Measurements from ENCODE around the gene CEACAM1.
"Not testable (repeated sequence)": the region's sequence is repeated elsewhere in the genome, so short reads cannot be mapped to it uniquely, and the experiment has no call there.

CEACAM1 gene

DNA sequence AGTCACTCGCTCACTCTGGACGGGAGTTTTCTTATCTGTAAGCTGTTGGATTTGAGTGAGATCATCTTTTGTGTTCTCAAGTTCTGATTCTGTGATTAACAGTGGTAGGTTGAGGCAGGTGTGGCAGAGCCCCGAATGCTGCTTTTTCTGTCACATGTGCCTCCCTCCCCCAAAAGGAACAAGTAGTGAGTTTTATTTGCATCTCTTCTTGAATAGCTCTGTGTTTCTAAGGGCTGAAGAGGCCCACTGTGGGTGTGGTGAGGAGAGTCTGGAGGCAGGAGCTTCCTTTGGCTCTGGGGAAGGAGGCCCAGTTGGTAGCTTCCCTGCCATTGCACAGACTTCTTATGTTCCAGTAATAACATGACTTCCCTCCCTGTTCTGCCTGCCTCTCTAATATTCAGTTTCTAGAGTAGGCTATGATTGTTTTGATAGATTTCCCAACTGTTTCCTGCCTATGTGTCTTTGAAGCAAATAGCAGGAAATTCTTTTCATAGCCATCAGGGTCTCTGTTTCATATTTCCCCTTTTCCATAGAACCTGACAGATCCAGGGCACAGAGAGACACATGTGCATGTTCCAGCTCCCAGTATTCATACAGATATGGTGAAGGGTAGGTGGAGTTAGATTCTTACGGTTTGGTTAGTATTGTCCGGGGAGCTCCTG lies 61.6 kb downstream of the CEACAM1 start:
- DNase-seq = no peak

DNA sequence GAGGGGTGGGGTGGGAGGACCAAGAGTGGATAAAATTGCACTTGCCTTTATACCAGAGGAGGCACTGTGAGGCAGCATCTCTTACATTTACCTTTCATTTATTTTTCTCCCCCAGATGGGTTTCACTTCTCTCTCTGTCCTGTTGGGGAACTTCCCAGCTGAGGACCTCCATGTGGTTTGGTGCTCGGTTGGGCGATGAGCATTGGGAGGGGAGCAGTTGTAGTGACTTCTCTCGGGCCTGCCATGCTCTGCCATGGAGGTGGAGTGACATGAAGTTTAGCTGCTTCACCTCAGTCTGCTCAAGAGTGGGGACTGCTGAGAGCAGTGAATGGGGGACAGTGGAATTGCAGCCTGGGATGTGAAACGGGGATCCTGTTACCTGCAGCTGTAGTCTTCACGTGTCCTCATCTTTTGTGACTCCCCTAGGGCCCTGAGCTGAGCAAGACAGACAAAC lies 62.4 kb downstream of the CEACAM1 start:
- no peak for DNase-seq
- H3K36me3 ChIP-seq = no peaks in the 10 kb centered on the region
- no peaks in the 10 kb centered on the region for H3K9me3 ChIP-seq (ENCODE audit: severe bottlenecking)
- no peaks in the 10 kb centered on the region for H3K27me3 ChIP-seq (ENCODE audit: insufficient read depth, low read depth, severe bottlenecking)
- H3K27ac ChIP-seq = no peak overlapping the region
- no peak overlapping the region for H3K4me3 ChIP-seq (ENCODE audit: low read depth, low read length)
- TF ChIP-seq, protein P1, sequence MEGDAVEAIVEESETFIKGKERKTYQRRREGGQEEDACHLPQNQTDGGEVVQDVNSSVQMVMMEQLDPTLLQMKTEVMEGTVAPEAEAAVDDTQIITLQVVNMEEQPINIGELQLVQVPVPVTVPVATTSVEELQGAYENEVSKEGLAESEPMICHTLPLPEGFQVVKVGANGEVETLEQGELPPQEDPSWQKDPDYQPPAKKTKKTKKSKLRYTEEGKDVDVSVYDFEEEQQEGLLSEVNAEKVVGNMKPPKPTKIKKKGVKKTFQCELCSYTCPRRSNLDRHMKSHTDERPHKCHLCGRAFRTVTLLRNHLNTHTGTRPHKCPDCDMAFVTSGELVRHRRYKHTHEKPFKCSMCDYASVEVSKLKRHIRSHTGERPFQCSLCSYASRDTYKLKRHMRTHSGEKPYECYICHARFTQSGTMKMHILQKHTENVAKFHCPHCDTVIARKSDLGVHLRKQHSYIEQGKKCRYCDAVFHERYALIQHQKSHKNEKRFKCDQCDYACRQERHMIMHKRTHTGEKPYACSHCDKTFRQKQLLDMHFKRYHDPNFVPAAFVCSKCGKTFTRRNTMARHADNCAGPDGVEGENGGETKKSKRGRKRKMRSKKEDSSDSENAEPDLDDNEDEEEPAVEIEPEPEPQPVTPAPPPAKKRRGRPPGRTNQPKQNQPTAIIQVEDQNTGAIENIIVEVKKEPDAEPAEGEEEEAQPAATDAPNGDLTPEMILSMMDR (IDR thresholded peaks at IDR 0.05; ENCODE audit: low read depth, low read length) = no peak

More for the DNA sequence above, 61.6 kb downstream of the CEACAM1 start:
- no peak overlapping the region for H3K4me3 ChIP-seq (ENCODE audit: low read depth, low read length)
- TF ChIP-seq, protein P1 (IDR thresholded peaks at IDR 0.05; ENCODE audit: low read depth, low read length) = no peak
- no peaks in the 10 kb centered on the region for H3K9me3 ChIP-seq (ENCODE audit: severe bottlenecking)
- H3K27me3 ChIP-seq (ENCODE audit: insufficient read depth, low read depth, severe bottlenecking) = no peaks in the 10 kb centered on the region
- no peak overlapping the region for H3K27ac ChIP-seq
- no peaks in the 10 kb centered on the region for H3K36me3 ChIP-seq

DNA sequence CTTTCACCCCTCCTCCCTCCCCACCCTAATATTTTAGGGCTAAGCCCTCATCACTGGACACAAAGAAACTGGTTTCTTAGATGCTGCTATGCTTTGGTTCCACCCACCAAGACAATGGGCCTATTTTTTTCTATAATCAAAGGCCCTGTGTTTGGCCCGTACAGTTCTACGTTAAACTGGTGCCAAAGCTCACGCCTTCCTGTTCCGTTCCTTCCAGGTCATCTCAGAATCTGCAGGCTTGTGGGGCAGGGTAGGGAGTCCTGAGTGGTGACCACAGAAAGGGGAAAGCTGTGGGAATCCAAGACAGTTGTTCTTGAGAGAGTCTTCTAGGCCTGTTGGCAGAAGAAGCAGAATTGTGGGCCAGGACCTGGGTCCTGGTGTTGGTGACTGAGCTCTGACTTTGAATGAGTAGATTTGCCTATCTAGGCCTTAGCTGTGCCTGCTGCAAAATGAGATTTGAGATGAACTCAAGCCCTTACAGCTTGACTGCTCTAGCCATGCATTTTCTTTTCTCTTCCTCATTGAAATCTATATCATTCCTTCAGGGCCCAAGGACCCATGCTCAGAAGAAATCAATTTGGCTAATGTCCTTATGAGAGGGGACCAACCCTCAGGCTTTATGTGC lies 66.5 kb downstream of the CEACAM1 start:
- Histone ChIP-seq H3K36me3 (no peaks in the 10 kb centered on the region), H3K4me3 (ENCODE audit: low read depth, low read length) (no peak overlapping the region), H3K9me3 (ENCODE audit: severe bottlenecking) (no peaks in the 10 kb centered on the region), H3K27me3 (ENCODE audit: insufficient read depth, low read depth, severe bottlenecking) (no peaks in the 10 kb centered on the region), H3K27ac (no peak overlapping the region)
- DNase-seq = no peak
- TF ChIP-seq, protein P1 (IDR thresholded peaks at IDR 0.05; ENCODE audit: low read depth, low read length) = no peak

DNA sequence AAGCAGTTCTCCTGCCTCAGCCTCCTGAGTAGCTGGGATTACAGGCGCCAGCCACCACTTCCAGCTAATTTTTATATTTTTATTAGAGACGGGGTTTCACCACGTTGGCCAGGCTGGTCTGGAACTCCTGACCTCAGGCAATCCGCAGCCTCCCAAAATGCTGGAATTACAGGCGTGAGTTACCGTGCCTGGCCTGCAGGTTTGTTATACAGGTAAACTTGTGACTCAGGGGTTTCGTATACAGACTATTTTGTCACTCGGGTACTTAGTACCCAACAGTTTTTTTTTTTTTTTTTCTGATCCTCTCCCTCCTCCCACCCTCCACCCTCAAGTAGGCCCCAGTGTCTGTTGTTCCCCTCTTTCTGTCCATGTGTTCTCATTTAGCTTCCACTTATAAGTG lies 67.0 kb downstream of the CEACAM1 start:
- not testable (repeated sequence) for H3K9me3 ChIP-seq (ENCODE audit: severe bottlenecking); H3K4me3 ChIP-seq (ENCODE audit: low read depth, low read length); DNase-seq; H3K27ac ChIP-seq; H3K36me3 ChIP-seq; H3K27me3 ChIP-seq (ENCODE audit: insufficient read depth, low read depth, severe bottlenecking)

DNA sequence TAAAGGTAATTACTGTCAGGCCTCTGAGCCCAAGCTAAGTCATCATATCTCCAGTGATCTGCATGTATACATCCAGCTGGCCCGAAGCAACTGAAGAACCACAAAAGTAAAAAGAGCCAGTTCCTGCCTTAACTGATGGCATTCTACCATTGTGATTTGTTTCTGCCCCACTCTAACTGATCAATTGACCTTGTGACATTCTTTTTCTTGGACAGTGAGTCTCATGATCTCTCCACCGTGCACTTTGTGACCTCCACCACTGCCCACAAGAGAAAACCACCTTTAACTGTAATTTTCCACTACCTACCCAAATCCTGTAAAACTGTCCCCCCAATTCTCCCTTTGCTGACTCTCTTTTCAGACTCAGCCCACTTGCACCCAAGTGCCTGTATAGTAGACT lies 68.4 kb downstream of the CEACAM1 start:
- TF ChIP-seq, protein P1 (IDR thresholded peaks at IDR 0.05; ENCODE audit: low read depth, low read length) = no peak
- no peaks in the 10 kb centered on the region for H3K36me3 ChIP-seq
- H3K27me3 ChIP-seq (ENCODE audit: insufficient read depth, low read depth, severe bottlenecking) = no peaks in the 10 kb centered on the region
- no peak for DNase-seq
- H3K4me3 ChIP-seq (ENCODE audit: low read depth, low read length) = no peak overlapping the region
- no peaks in the 10 kb centered on the region for H3K9me3 ChIP-seq (ENCODE audit: severe bottlenecking)
- no peak overlapping the region for H3K27ac ChIP-seq

All from WERI-Rb-1 (cell line).